RWPE2 (cell line): ENCODE measurements around the gene CRIP3.

Experiments used
- ATAC-seq: fragments of 200-7000 bp; cut with Tn5 transposase; 3 replicates; pipeline ENCODE4 v1.9.1; 2021; ENCODE audit warnings: low read depth
- DNase-seq: peaks from one replicate; pipeline ENCODE4 v3.0.0-alpha.2; 2020; ENCODE audit warnings: low spot score
- H3K27ac ChIP-seq: fragments of 450-650 bp; 2 replicates; pipeline ENCODE4 v1.5.1; 2017; ENCODE audit warnings: mild to moderate bottlenecking; ENCODE audit not compliant: poor library complexity, severe bottlenecking
- H3K27me3 ChIP-seq: fragments of 250-450 bp; sonication (Bioruptor Pico); 2 replicates; pipeline ENCODE4 v1.5.1; 2021; ENCODE audit warnings: mild to moderate bottlenecking, moderate library complexity; ENCODE audit not compliant: insufficient read depth, poor library complexity, severe bottlenecking
- H3K36me3 ChIP-seq: fragments of 250-450 bp; sonication (Bioruptor Pico); 2 replicates; pipeline ENCODE4 v1.5.1; 2020; ENCODE audit warnings: low read depth, mild to moderate bottlenecking, moderate library complexity
- H3K4me1 ChIP-seq: fragments of 250-450 bp; sonication (Bioruptor Pico); 2 replicates; pipeline ENCODE4 v1.5.1; 2021; ENCODE audit warnings: mild to moderate bottlenecking, moderate library complexity; ENCODE audit not compliant: insufficient read depth, poor library complexity, severe bottlenecking
- H3K4me3 ChIP-seq: fragments of 250-450 bp; sonication (Bioruptor Pico); 2 replicates; pipeline ENCODE4 v1.5.1; 2021; ENCODE audit warnings: mild to moderate bottlenecking, moderate library complexity; ENCODE audit not compliant: severe bottlenecking
- H3K9me3 ChIP-seq: fragments of 250-450 bp; sonication (Bioruptor Pico); 2 replicates; pipeline ENCODE4 v1.5.1; 2021; ENCODE audit warnings: mild to moderate bottlenecking, moderate library complexity; ENCODE audit not compliant: severe bottlenecking
- CTCF ChIP-seq: fragments of 450-650 bp; IDR thresholded peaks from one replicate; pipeline ENCODE4 v1.5.1; 2017; ENCODE audit warnings: mild to moderate bottlenecking, moderate library complexity; ENCODE audit not compliant: poor library complexity, severe bottlenecking

The CRIP3 gene

DNA sequence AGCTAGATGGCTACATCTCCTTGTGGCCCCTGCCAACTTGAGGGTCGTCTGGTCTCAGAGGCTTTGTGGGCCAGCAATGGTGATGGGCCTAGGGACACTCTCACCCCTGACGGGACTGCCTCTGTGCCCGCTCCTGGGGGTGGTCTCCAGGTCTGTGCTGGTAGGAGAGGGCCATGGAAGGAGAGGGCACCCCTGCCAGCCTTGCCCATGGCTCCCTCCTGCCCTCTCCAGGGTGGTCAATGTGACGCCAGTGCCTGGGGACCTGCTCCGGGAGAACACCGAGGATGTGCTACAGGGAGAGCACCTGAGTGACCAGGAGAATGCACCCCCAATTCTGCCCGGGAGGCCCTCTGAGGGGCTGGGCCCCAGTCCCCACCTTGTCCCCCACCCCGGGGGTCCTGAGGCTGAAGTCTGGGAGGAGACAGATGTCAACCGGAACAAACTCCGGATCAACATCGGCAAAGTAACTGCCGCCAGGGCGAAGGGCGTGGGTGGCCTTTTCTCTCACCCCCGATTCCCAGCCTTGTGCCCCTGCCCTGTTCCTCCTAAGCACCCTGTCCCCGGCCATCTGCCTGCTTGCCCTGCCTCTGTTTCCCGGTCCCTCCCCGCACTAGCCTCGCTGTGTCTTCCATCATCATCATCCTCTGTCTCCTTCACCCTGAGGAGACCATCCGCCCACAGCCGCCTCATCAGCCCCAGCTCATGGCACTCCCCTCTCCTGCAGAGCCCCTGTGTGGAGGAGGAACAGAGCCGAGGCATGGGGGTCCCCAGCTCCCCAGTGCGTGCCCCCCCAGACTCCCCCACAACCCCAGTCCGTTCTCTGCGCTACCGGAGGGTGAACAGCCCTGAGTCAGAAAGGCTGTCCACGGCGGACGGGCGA is 49.6 kb downstream of the CRIP3 start:
- Histone ChIP-seq H3K4me3 (no peak overlapping the region), H3K27ac (no peak overlapping the region), H3K9me3 (no peaks in the 10 kb centered on the region), H3K4me1 (no peaks in the 10 kb centered on the region), H3K27me3 (no peaks in the 10 kb centered on the region), H3K36me3 (no peaks in the 10 kb centered on the region)
- DNase-seq (no peak), ATAC-seq (no peak)
- no peak for TF ChIP-seq CTCF

- TF ChIP-seq CTCF = no peak
- ATAC-seq (no peak), DNase-seq (no peak)
- Histone ChIP-seq H3K9me3 (no peaks in the 10 kb centered on the region), H3K27me3 (no peaks in the 10 kb centered on the region), H3K36me3 (no peaks in the 10 kb centered on the region), H3K27ac (no peak overlapping the region), H3K4me1 (no peaks in the 10 kb centered on the region), H3K4me3 (no peak overlapping the region)
These were observed 50.4 kb downstream of the CRIP3 start for GRCh38 chr6:43258180-43258579.

- Histone ChIP-seq H3K27ac (no peak overlapping the region), H3K4me1 (no peaks in the 10 kb centered on the region), H3K9me3 (no peaks in the 10 kb centered on the region), H3K27me3 (no peaks in the 10 kb centered on the region), H3K4me3 (no peak overlapping the region), H3K36me3 (no peaks in the 10 kb centered on the region)
- ATAC-seq (no peak), DNase-seq (no peak)
- TF ChIP-seq CTCF = no peak
These were observed 51.1 kb downstream of the CRIP3 start for GRCh38 chr6:43257367-43258145.

DNA sequence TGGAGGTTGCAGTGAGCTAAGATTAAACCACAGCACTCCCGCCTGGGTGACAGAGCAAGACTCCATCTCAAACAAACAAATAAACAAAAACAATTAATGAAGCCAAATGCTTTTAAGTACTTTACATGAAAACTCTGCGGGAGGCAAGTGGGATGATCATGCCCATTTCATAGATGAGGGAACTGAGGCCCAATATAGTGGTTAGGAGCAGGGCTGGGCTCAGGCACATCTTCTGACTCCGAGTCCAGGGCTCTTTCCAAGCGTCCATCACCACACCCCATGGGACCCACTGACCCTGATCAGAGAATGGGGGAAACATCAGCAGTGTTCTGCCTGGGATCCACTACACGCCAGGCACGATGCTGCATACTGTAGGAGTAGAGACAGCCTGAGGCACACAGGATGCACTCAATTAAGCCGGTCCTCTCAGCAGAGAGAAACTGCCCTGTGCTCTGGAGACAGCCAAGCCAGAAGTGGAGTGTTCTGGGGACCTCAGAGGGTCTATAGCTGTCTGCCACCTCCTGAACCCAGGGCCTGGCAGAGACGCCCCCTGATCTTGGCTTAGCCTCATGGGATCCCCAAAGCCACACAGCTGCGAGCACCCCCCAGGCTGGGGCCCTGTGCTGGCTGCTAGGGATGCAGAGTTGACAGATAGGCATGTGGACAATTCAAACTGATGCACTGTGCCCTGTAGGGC is 51.8 kb downstream of the CRIP3 start:
- ATAC-seq = no peak
- Histone ChIP-seq H3K27me3 (no peaks in the 10 kb centered on the region), H3K9me3 (no peaks in the 10 kb centered on the region), H3K4me1 (no peaks in the 10 kb centered on the region), H3K27ac (no peak overlapping the region), H3K36me3 (no peaks in the 10 kb centered on the region), H3K4me3 (no peak overlapping the region)
- TF ChIP-seq CTCF = no peak
- DNase-seq = no peak
